CD4-positive, alpha-beta T cell treated with Interferon alpha-2 for 1 hour (primary cell): ENCODE measurements around the gene RNASE9.
"Not testable (repeated sequence)": the region's sequence is repeated elsewhere in the genome, so short reads cannot be mapped to it uniquely, and the experiment has no call there.

ENCODE experiments used
- DNase-seq, 2 donors: peaks; one replicate each; pipeline ENCODE4 v3.0.0-alpha.2; 2020 to 2022

The RNASE9 gene

GRCh38 chr14:20560961-20561360 lies at the start of gene RNASE9:
Gene RNASE9, minus strand, starts transcription at chr14:20561047.
- DNase-seq = no peak

GRCh38 chr14:20610002-20610765 lies 49.3 kb upstream of the RNASE9 start:
- DNase-seq = peak; percentile 82 to 84

GRCh38 chr14:20609215-20610001 lies 48.6 kb upstream of the RNASE9 start:
- DNase-seq = peak; percentile 74 to 88

- DNase-seq = no peak
Observed at GRCh38 chr14:20608383-20609110, 47.7 kb upstream of the RNASE9 start.

GRCh38 chr14:20607617-20608016 lies 46.8 kb upstream of the RNASE9 start:
- no peak for DNase-seq

GRCh38 chr14:20606902-20607242 lies 46.0 kb upstream of the RNASE9 start:
- DNase-seq = no peak

GRCh38 chr14:20606190-20606901 lies 45.5 kb upstream of the RNASE9 start:
- DNase-seq = no peak

GRCh38 chr14:20603813-20604690 lies 43.2 kb upstream of the RNASE9 start:
- DNase-seq = no peak

- no peak for DNase-seq
Observed at GRCh38 chr14:20602583-20602982, 41.7 kb upstream of the RNASE9 start.

- DNase-seq = no peak
Observed at GRCh38 chr14:20601522-20601921, 40.7 kb upstream of the RNASE9 start.

GRCh38 chr14:20597108-20597507 lies 36.3 kb upstream of the RNASE9 start:
- no peak for DNase-seq

GRCh38 chr14:20595726-20596125 lies 34.9 kb upstream of the RNASE9 start:
- DNase-seq = not testable (repeated sequence)

- DNase-seq = no peak
Observed at GRCh38 chr14:20592574-20592973, 31.7 kb upstream of the RNASE9 start.

- DNase-seq = no peak
Observed at GRCh38 chr14:20591235-20591634, 30.4 kb upstream of the RNASE9 start, which contains the start of gene RNASE12. Gene RNASE12, minus strand, starts transcription at chr14:20591376. Its CDS starts 653 bp downstream, at chr14:20590723.

GRCh38 chr14:20587489-20588154 lies 26.8 kb upstream of the RNASE9 start, which contains the start of gene RNASE11:
Gene RNASE11, minus strand, starts transcription at chr14:20588001.
- no peak for DNase-seq

GRCh38 chr14:20583908-20584307 lies 23.1 kb upstream of the RNASE9 start:
- no peak for DNase-seq

- DNase-seq = no peak
Observed at GRCh38 chr14:20583142-20583541, 22.3 kb upstream of the RNASE9 start.

GRCh38 chr14:20580242-20580641 lies 19.4 kb upstream of the RNASE9 start:
- DNase-seq = no peak

GRCh38 chr14:20578784-20579502 lies 18.1 kb upstream of the RNASE9 start:
- no peak for DNase-seq

- no peak for DNase-seq
Observed at GRCh38 chr14:20578325-20578724, 17.5 kb upstream of the RNASE9 start.
